IPS DF 6.9 (cell line): ENCODE measurements around the gene CADM1.

Experiments used
- DNase-seq: peaks from one replicate; pipeline ENCODE4 v3.0.0-alpha.2; 2013; ENCODE audit warnings: low read depth, low spot score
- H3K27ac ChIP-seq: one replicate; pipeline ENCODE4 v1.5.1; 2013; ENCODE audit warnings: low read length, control low read depth
- H3K27me3 ChIP-seq: 2 replicates; pipeline ENCODE4 v1.6.1; 2013; ENCODE audit warnings: mild to moderate bottlenecking, low read length; ENCODE audit not compliant: control insufficient read depth, insufficient read depth
- H3K36me3 ChIP-seq: 2 replicates; pipeline ENCODE4 v1.6.1; 2013; ENCODE audit warnings: low read length; ENCODE audit not compliant: control insufficient read depth, insufficient read depth
- H3K4me1 ChIP-seq: 2 replicates; pipeline ENCODE4 v1.6.1; 2013; ENCODE audit warnings: low read length; ENCODE audit not compliant: control insufficient read depth, insufficient read depth
- H3K4me3 ChIP-seq: 2 replicates; pipeline ENCODE4 v1.5.1; 2013; ENCODE audit warnings: mild to moderate bottlenecking, low read length
- H3K9me3 ChIP-seq: 2 replicates; pipeline ENCODE4 v1.6.1; 2013; ENCODE audit warnings: low read length, inconsistent platforms; ENCODE audit not compliant: control insufficient read depth, insufficient read depth
- WGBS: extraction: QIAGEN DNeasy Blood & Tissue Kit; methylation state at CpG from one replicate; pipeline ENCODE4 v1.1.7; 2013; ENCODE audit warnings: mixed read lengths, missing lambda C conversion rate; ENCODE audit not compliant: insufficient read length, insufficient coverage; 5-methylcytosine and 5-hydroxymethylcytosine counted together

CADM1 gene

DNA sequence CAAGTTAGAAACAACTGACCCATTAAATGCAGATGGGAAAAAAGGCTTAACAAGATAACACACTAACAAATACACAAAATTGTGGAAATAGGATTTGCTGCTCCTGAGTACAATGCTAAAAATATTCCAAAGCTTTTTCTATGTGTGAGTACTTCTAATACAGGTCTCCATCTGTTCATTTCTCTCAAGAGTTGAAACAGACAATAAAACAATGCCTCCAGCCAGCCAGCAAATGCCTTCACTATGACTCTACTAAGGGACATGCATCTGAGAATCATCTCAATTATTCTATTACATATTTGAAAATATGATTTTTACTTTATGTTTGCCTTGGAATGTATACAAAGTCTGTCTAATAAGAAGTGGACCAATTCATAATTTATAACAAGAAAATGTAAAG is 119.0 kb downstream of the CADM1 start:
- DNase-seq = no peak
- Histone ChIP-seq H3K36me3 (no peaks in the 10 kb centered on the region), H3K9me3 (no peaks in the 10 kb centered on the region), H3K4me1 (no peaks in the 10 kb centered on the region), H3K4me3 (no peak overlapping the region), H3K27ac (no peak overlapping the region), H3K27me3 (peaks cover 42% of the 10 kb centered on the region)

DNA sequence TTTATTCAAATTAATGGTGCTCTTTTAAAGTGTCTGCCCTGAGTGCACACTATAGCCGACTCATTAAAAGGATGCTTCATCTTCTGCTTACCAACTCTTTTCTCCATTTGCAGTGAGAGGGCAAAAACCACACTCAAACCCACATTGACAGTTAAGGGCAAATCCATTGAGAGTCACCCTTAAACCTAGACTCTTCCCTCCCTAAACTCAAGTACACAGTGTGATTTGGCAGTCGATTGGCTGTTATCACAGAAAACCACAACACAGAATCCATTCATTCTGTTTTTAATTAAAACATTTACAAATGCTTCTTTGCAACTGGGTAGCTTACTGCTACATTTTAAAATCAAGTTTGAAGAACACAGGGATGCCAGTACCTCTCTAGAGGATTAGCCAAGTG is 120.0 kb downstream of the CADM1 start:
- Histone ChIP-seq H3K9me3 (no peaks in the 10 kb centered on the region), H3K36me3 (no peaks in the 10 kb centered on the region), H3K4me1 (no peaks in the 10 kb centered on the region), H3K27me3 (peaks cover 37% of the 10 kb centered on the region), H3K4me3 (no peak overlapping the region), H3K27ac (no peak overlapping the region)
- WGBS = no CpG with 5 or more reads among the region's 2 CpGs
- DNase-seq = no peak

GRCh38 chr11:115383431-115383830 is 120.8 kb downstream of the CADM1 start:
- H3K27me3 ChIP-seq = peaks cover 32% of the 10 kb centered on the region
- H3K9me3 ChIP-seq = no peaks in the 10 kb centered on the region
- no peak overlapping the region for H3K27ac ChIP-seq
- no CpG with 5 or more reads among the region's 3 CpGs for WGBS
- DNase-seq = no peak
- H3K4me1 ChIP-seq = no peaks in the 10 kb centered on the region
- no peaks in the 10 kb centered on the region for H3K36me3 ChIP-seq
- H3K4me3 ChIP-seq = no peak overlapping the region

GRCh38 chr11:115379528-115379927 is 124.7 kb downstream of the CADM1 start:
- no CpG with 5 or more reads among the region's 1 CpG for WGBS

DNA sequence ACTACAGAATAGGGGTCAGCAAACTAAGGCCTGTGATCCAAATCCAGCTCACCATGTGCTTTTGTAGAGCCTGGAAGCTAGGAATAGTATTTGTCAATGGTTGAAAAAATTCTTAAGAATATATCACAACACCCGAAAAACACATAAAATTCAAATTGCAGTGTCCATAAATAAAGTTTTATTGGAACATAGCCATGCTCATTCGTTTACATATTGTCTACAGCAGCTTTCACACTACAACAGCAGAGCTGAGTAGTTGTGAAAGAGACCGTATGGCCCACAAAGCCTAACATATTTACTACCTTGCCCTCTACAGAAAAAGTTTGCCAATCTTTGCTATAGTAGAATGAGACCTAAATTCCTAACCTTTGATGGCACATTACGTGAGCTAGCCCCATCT is 125.7 kb downstream of the CADM1 start:
- WGBS = no CpG with 5 or more reads among the region's 4 CpGs
- H3K27ac ChIP-seq = no peak overlapping the region
- DNase-seq = no peak
- H3K4me1 ChIP-seq = no peaks in the 10 kb centered on the region
- H3K27me3 ChIP-seq = peaks cover 4% of the 10 kb centered on the region
- no peaks in the 10 kb centered on the region for H3K36me3 ChIP-seq
- no peak overlapping the region for H3K4me3 ChIP-seq
- no peaks in the 10 kb centered on the region for H3K9me3 ChIP-seq

More at GRCh38 chr11:115379528-115379927, 124.7 kb downstream of the CADM1 start:
- Histone ChIP-seq H3K36me3 (no peaks in the 10 kb centered on the region), H3K9me3 (no peaks in the 10 kb centered on the region), H3K4me1 (no peaks in the 10 kb centered on the region), H3K4me3 (no peak overlapping the region), H3K27ac (no peak overlapping the region), H3K27me3 (peaks cover 8% of the 10 kb centered on the region)
- no peak for DNase-seq

DNA sequence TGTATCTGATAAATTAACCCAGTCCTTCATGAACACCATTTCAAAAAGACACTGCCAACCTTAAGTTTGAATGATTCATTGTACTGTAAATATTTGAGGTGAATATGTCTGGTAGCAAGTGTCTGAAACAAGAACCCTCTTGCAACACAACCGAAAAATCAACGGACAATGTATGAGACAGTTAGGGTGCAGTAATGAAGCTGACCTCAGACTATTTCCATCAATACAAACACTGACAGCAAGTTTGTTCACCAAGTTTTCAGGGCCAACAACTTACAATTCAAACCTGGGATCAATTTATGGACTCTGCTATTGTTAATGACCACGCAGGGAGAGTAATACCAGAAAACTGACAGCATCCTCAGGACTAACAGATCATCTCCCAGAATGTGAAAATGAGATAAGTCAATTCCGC is 126.3 kb downstream of the CADM1 start:
- Histone ChIP-seq H3K27ac (no peak overlapping the region), H3K9me3 (no peaks in the 10 kb centered on the region), H3K4me3 (no peak overlapping the region), H3K36me3 (no peaks in the 10 kb centered on the region), H3K27me3 (no peaks in the 10 kb centered on the region), H3K4me1 (no peaks in the 10 kb centered on the region)
- no peak for DNase-seq
- no CpG with 5 or more reads among the region's 4 CpGs for WGBS

DNA sequence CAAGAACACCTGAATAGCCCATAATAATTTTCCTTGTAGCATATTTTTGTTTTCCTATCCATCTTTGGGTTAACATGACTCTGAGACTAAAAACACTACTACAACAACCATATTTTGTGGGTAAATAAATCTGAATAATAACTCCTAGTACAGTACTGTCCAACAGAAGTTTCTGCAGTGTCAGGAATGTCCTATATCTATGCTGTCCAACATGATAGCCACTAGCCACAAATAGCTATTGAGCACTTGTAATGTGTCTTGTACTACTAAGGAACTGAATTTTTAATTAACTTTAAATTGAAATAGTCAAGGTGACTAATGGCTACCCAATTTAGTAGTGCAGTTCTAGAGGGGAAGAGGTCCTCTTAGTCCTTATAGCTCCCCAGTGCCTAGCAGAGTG is 135.6 kb downstream of the CADM1 start:
- no peak overlapping the region for H3K27ac ChIP-seq
- no peaks in the 10 kb centered on the region for H3K4me1 ChIP-seq
- DNase-seq = no peak
- H3K36me3 ChIP-seq = no peaks in the 10 kb centered on the region
- H3K27me3 ChIP-seq = no peaks in the 10 kb centered on the region
- no peaks in the 10 kb centered on the region for H3K9me3 ChIP-seq
- H3K4me3 ChIP-seq = no peak overlapping the region

- Histone ChIP-seq H3K4me1 (no peaks in the 10 kb centered on the region), H3K4me3 (no peak overlapping the region), H3K36me3 (no peaks in the 10 kb centered on the region), H3K9me3 (no peaks in the 10 kb centered on the region), H3K27me3 (no peaks in the 10 kb centered on the region), H3K27ac (no peak overlapping the region)
- DNase-seq = no peak
- WGBS = no CpG with 5 or more reads among the region's 5 CpGs
Observed at GRCh38 chr11:115366826-115367225, 137.4 kb downstream of the CADM1 start.

DNA sequence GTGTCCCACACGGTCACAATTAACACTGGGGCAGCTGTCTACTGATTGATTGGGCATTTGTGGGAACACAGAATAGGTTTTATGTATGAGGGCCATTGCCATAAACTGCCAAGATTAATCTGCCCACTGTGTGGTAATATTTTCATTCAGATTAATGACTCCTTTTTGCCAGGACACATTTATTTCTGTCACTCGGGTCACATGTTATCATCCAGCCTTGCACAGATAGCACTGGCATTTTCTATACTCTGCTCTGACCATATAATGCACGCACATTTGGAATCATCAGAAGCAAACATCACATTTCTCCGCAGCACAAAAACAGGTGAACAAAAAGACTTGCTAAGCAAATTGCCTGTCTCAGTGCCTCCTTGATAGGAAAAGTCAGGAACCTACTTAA is 138.3 kb downstream of the CADM1 start:
- H3K9me3 ChIP-seq = no peaks in the 10 kb centered on the region
- H3K4me3 ChIP-seq = no peak overlapping the region
- H3K4me1 ChIP-seq = no peaks in the 10 kb centered on the region
- DNase-seq = no peak
- no CpG with 5 or more reads among the region's 4 CpGs for WGBS
- no peak overlapping the region for H3K27ac ChIP-seq
- H3K27me3 ChIP-seq = no peaks in the 10 kb centered on the region
- no peaks in the 10 kb centered on the region for H3K36me3 ChIP-seq

DNA sequence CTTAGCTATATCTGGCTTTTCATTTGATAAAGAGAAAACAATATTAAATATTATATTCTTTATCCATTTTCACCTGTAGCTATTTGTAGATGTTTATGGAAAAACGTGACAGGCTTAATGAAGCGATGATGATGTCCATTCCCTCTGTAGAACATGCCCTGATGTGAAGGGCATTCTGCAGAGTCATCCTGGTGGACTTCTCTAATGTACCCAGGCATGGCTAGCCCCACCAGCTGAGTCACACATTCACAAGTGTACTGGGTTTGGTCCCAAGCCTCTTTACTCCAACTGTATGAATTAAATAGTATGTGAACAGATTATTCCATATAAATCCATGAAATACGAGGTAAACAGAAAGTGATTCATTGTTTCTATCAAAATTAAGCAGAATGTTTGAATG is 139.3 kb downstream of the CADM1 start:
- H3K9me3 ChIP-seq = no peaks in the 10 kb centered on the region
- H3K4me3 ChIP-seq = no peak overlapping the region
- H3K36me3 ChIP-seq = no peaks in the 10 kb centered on the region
- H3K4me1 ChIP-seq = no peaks in the 10 kb centered on the region
- WGBS = no CpG with 5 or more reads among the region's 3 CpGs
- no peaks in the 10 kb centered on the region for H3K27me3 ChIP-seq
- DNase-seq = no peak
- no peak overlapping the region for H3K27ac ChIP-seq

DNA sequence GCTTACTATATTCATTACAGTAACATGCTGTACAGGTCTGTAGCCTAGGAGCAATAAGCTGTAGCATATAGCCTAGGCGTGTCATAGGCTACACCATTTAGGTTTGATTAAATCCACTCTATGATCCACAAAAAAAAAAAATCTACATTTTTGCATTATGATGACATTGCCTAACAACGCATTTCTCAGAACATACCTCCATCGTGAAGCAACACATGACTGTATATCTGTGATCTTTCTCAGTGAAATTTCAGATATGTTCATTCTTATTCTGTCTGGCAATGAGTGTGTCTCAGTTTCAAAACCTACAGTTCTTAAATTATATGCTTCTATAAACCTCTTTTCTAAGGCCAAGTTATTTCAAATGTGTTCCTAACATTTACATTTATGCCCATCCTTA is 140.3 kb downstream of the CADM1 start:
- no peak overlapping the region for H3K27ac ChIP-seq
- no peak overlapping the region for H3K4me3 ChIP-seq
- H3K27me3 ChIP-seq = no peaks in the 10 kb centered on the region
- no peaks in the 10 kb centered on the region for H3K4me1 ChIP-seq
- no CpG with 5 or more reads among the region's 3 CpGs for WGBS
- no peaks in the 10 kb centered on the region for H3K9me3 ChIP-seq
- H3K36me3 ChIP-seq = no peaks in the 10 kb centered on the region
- DNase-seq = no peak
